DMS79 treated with DMSO at 0.1 percent for 48 hours (cell line): Measurements from ENCODE around the gene CYYR1.
"Not testable (repeated sequence)": the region's sequence is repeated elsewhere in the genome, so short reads cannot be mapped to it uniquely, and the experiment has no call there.

Experiments used
- DNase-seq: peaks from one replicate; lab custom pipeline; 2025; lab: John Stamatoyannopoulos, UW

CYYR1 gene

GRCh38 chr21:26489781-26490180 is 83.3 kb downstream of the CYYR1 start:
- DNase-seq: no peak

- DNase-seq: no peak
These were observed 85.1 kb downstream of the CYYR1 start for GRCh38 chr21:26487981-26488480.

GRCh38 chr21:26473471-26473870 is 99.6 kb downstream of the CYYR1 start:
- DNase-seq: no peak

GRCh38 chr21:26471099-26471471 is 102.0 kb downstream of the CYYR1 start:
- DNase-seq: no peak

GRCh38 chr21:26470351-26471098 is 102.6 kb downstream of the CYYR1 start:
- no peak for DNase-seq

- DNase-seq: no peak
These were observed 103.3 kb downstream of the CYYR1 start for GRCh38 chr21:26469789-26470188.

- no peak for DNase-seq
These were observed 107.2 kb downstream of the CYYR1 start for GRCh38 chr21:26465916-26466315.

GRCh38 chr21:26461500-26461899 is 111.6 kb downstream of the CYYR1 start:
- DNase-seq: no peak

- DNase-seq: no peak
These were observed 112.5 kb downstream of the CYYR1 start for GRCh38 chr21:26460621-26461020.

- not testable (repeated sequence) for DNase-seq
These were observed 114.2 kb downstream of the CYYR1 start for GRCh38 chr21:26458854-26459253.

GRCh38 chr21:26457817-26458216 is 115.3 kb downstream of the CYYR1 start:
- no peak for DNase-seq

GRCh38 chr21:26453267-26453666 is 119.8 kb downstream of the CYYR1 start:
- DNase-seq: no peak

- no peak for DNase-seq
These were observed 121.9 kb downstream of the CYYR1 start for GRCh38 chr21:26451081-26451740.

GRCh38 chr21:26449161-26449560 is 123.9 kb downstream of the CYYR1 start:
- DNase-seq: no peak

- DNase-seq: no peak
These were observed 124.3 kb downstream of the CYYR1 start for GRCh38 chr21:26448751-26449150.

GRCh38 chr21:26447932-26448475 is 125.1 kb downstream of the CYYR1 start:
- DNase-seq: no peak

GRCh38 chr21:26445440-26445839 is 127.6 kb downstream of the CYYR1 start:
- DNase-seq: no peak

- DNase-seq: no peak
These were observed 128.4 kb downstream of the CYYR1 start for GRCh38 chr21:26444646-26445045.

- DNase-seq: no peak
These were observed 129.2 kb downstream of the CYYR1 start for GRCh38 chr21:26443867-26444266.

GRCh38 chr21:26443291-26443690 is 129.8 kb downstream of the CYYR1 start:
- DNase-seq: no peak

- DNase-seq: no peak
These were observed 131.9 kb downstream of the CYYR1 start for GRCh38 chr21:26441149-26441548.

- DNase-seq: no peak
These were observed 134.1 kb downstream of the CYYR1 start for GRCh38 chr21:26438976-26439375.

GRCh38 chr21:26437326-26438009 is 135.6 kb downstream of the CYYR1 start:
- DNase-seq: no peak
